Adrenal gland (tissue), 12 donors: ENCODE results near the gene NAALADL2. TPM values are rescaled to one million over a fixed set of nuclear protein-coding genes. Genes with fewer than 3 reads are reported as not detected.

Experiments
- DNase-seq, 7 donors: peaks; one replicate each; pipeline ENCODE4 v3.0.0-alpha.2; 2019 to 2020
- H3K27ac ChIP-seq, 5 donors: fragments of 200-600 bp; sonication (generic) in 4 of 5; 1 replicate in 3 of 5; 2 replicates in 2 of 5; pipeline versions ENCODE4 v1.5.1 to v1.8.0; 2016 to 2020; ENCODE audit warnings: mild to moderate bottlenecking in 1 of 5
- H3K27me3 ChIP-seq: fragments of 200-600 bp; 2 replicates; pipeline ENCODE4 v1.8.0; 2021
- H3K36me3 ChIP-seq, 2 donors: fragments of 200-600 bp; replicated peaks in 1 of 2; 1 replicate in 1 of 2; 2 replicates in 1 of 2; pipeline versions ENCODE4 v1.5.1 to v1.8.0; 2018 to 2022
- H3K4me1 ChIP-seq, 2 donors: fragments of 200-600 bp; replicated peaks in 1 of 2; 1 replicate in 1 of 2; 2 replicates in 1 of 2; pipeline versions ENCODE4 v1.5.1 to v1.8.0; 2018 to 2021
- H3K4me3 ChIP-seq, 4 donors: fragments of 200-600 bp; sonication (generic) in 3 of 4; one replicate each; pipeline ENCODE4 v1.5.1; 2016 to 2018
- H3K9me3 ChIP-seq, 3 donors: fragments of 200-600 bp; sonication (generic) in 1 of 3; replicated peaks in 1 of 3; 1 replicate in 2 of 3; 2 replicates in 1 of 3; pipeline versions ENCODE4 v1.5.1 to v1.8.0; 2016 to 2021
- POLR2A ChIP-seq, 2 donors: fragments of 450-650 bp; IDR thresholded peaks; one replicate each; pipeline ENCODE4 v1.6.1; 2017; ENCODE audit warnings: antibody characterized with exemption in 2 of 2, mild to moderate bottlenecking in 2 of 2, moderate library complexity in 1 of 2
- WGBS, 4 donors: extraction: QIAGEN DNeasy Blood & Tissue Kit in 2 of 4; methylation state at CpG; one replicate each; pipeline versions ENCODE4 v1.1.5 to v1.1.7; 2013 to 2017; 5-methylcytosine and 5-hydroxymethylcytosine counted together
- intact Hi-C, 2 donors: fragments of 100-400 bp; cut with DNase I; formaldehyde crosslinking; loops; one replicate each; pipeline versions ENCODE4 v1.14.1 to v1.15.0; 2022 to 2023
- polyA plus RNA-seq, 3 donors: library from polyadenylated mRNA; stranded (reverse); fragments of 200-250 nt in 2 of 3; fragments of 350-450 nt in 1 of 3; fragmentation: Illumina TruSeq in 1 of 3; extraction: RNeasy Lipid Tissue Mini Kit (QIAGEN cat#74804) in 1 of 3; gene quantifications; one replicate each; pipeline ENCODE4 v1.2.3, GENCODE V29; 2013 to 2014
- total RNA-seq, 9 donors: library from RNA; depleted of rRNA in 4 of 9; stranded (reverse); fragments of >200 nt in 4 of 9; fragments of 120-200 nt in 1 of 9; fragmentation: NEBNext Ultra II Directional in 1 of 9; extraction: Animal tissue kit (Norgen Biotek cat#: 25700) in 1 of 9; gene quantifications; one replicate each; pipeline versions ENCODE4 v1.1.0 to v1.2.4, GENCODE V29; 2013 to 2023
- TF ChIP-seq, protein P1 (sequence below), 6 experiments: fragments of 450-650 bp in 4 of 6; fragments of 200-600 bp in 2 of 6; sonication (generic) in 1 of 6; IDR thresholded peaks; 1 replicate in 5 of 6; 2 replicates in 1 of 6; pipeline versions ENCODE4 v1.5.1 to v1.8.0; 2016 to 2021; ENCODE audit warnings: antibody characterized with exemption in 6 of 6, mild to moderate bottlenecking in 2 of 6, moderate library complexity in 1 of 6
- donor health status: healthy with polysubstance abuse.
- donor health status: Bipolar disorder and iron deficiency.
- donor health status: DM: yes; HTN: yes; CAD: no.
- donor health status: DM: no; HTN: no; CAD: no.
- donor health status: DM: no; HTN: no; CAD: no.
- donor health status: DM: yes; HTN: yes; CAD: no.

Gene NAALADL2
- total and polyA plus RNA-seq, 12 donors, result 0.24 to 7.8 (median 4.8) TPM

DNA sequence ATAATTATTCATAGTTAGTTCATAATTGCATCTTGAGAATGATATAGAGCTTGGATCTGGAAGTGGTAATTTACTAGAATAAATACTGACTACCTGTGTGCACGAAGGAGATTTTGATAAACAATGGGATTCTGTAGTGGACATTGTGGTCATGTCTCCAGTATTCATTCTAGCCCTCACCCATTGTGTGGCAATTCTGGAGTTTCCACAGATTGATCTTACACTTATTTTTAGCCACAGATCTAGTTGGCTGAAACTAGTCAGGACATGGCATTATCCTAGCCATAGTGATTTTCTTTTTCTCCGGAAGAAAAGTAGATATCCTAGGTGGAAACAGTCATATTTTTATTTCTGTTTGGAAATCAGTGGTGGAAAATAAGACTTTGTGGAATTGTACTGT lies 833.1 kb downstream of the NAALADL2 start:
- intact Hi-C loops, result no loop called here
- WGBS, 4 donors, result 70 to 95% (median 90%) methylated on average over 2 of the region's 2 CpGs
- Histone ChIP-seq H3K36me3 (no peaks in the 10 kb centered on the region), H3K27me3 (no peaks in the 10 kb centered on the region), H3K27ac (no peak overlapping the region), H3K4me1 (no peaks in the 10 kb centered on the region), H3K9me3 (no peaks in the 10 kb centered on the region), H3K4me3 (no peak overlapping the region)
- no peak for DNase-seq
- TF ChIP-seq POLR2A (IDR thresholded peaks at IDR 0.05), result no peak

DNA sequence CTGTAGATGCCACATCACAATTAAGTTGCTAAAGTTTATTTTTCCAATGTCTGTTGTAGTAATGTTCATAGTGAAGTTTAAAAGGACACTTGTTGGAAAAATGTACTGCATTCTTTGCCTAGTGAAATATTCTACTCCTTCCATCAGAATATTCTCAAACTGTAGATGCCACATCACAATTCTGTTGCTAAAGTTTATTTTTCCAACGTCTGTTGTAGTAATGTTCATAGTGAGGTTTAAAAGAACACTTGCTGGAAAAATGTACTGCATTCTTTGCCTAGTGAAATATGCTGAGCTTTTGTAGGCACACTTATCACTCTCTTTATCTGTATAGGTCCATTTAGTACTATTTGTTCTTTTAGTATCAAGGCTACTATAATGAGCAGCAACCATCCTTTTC lies 836.1 kb downstream of the NAALADL2 start:
- no peaks in the 10 kb centered on the region for H3K27me3 ChIP-seq
- no peak overlapping the region for H3K4me3 ChIP-seq
- no peak for DNase-seq
- no peaks in the 10 kb centered on the region for H3K36me3 ChIP-seq
- TF ChIP-seq, protein P1, sequence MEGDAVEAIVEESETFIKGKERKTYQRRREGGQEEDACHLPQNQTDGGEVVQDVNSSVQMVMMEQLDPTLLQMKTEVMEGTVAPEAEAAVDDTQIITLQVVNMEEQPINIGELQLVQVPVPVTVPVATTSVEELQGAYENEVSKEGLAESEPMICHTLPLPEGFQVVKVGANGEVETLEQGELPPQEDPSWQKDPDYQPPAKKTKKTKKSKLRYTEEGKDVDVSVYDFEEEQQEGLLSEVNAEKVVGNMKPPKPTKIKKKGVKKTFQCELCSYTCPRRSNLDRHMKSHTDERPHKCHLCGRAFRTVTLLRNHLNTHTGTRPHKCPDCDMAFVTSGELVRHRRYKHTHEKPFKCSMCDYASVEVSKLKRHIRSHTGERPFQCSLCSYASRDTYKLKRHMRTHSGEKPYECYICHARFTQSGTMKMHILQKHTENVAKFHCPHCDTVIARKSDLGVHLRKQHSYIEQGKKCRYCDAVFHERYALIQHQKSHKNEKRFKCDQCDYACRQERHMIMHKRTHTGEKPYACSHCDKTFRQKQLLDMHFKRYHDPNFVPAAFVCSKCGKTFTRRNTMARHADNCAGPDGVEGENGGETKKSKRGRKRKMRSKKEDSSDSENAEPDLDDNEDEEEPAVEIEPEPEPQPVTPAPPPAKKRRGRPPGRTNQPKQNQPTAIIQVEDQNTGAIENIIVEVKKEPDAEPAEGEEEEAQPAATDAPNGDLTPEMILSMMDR (IDR thresholded peaks at IDR 0.05), result no peak
- TF ChIP-seq POLR2A (IDR thresholded peaks at IDR 0.05), result no peak
- no peaks in the 10 kb centered on the region for H3K9me3 ChIP-seq
- WGBS, 4 donors, result 29 to 51% (median 34%) methylated on average over 1 of the region's 1 CpG
- intact Hi-C loops, result no loop called here
- H3K27ac ChIP-seq, result no peak overlapping the region
- no peaks in the 10 kb centered on the region for H3K4me1 ChIP-seq

DNA sequence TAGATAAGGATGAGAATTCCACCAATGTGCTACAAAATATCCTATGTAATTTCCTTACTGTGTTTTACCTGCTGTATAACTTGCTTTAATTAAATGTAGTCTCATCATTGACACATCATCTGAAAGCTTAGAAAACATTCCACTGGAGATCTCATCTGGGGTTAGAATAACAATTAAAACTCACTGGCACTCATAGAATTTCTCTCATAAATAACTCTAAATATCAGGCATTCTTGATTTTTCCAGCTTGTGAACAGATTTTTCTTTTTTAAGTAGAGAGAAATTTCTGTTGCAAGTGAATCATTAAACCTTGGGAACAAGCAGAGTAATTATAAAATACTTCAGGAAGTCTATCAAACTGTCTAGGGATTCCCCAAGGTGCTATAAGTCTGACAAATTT lies 843.8 kb downstream of the NAALADL2 start:
- H3K27ac ChIP-seq, result no peak overlapping the region
- H3K36me3 ChIP-seq, result no peaks in the 10 kb centered on the region
- H3K9me3 ChIP-seq, result no peaks in the 10 kb centered on the region
- TF ChIP-seq, protein P1 (IDR thresholded peaks at IDR 0.05), result no peak
- no peak for TF ChIP-seq POLR2A (IDR thresholded peaks at IDR 0.05)
- H3K27me3 ChIP-seq, result no peaks in the 10 kb centered on the region
- intact Hi-C loops, result no loop called here
- no peak overlapping the region for H3K4me3 ChIP-seq
- no peaks in the 10 kb centered on the region for H3K4me1 ChIP-seq
- no peak for DNase-seq

DNA sequence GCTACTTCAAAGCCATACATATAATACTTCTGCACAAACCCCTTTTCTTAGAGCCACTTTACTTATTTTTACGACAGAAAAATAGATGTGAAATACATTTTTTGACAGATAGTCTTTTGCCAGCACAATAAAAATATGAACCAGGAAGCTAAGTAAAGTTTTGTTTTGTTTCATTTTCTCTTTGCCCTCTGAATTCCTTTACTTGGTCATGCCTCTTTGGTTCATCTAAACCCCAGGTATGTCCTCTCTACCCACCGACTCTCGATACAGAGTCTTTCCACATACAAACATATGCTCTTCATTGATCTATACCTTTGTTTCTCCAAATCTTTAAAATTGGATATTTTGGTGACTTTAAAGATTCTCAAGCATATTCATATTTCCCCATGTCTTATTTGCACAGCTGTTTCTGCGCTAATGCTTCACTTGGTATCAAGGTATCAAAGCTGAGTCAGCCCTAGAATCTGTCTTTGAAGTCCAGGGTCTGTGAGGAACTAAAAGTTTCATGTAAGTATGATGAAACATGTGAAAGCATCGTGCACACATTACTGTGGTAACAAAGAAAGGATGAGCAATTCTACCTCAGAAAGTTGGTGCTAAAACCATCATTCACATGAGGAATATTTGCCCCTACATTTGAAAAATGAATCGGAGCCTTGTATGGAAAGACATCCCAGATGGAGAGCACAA lies 845.4 kb downstream of the NAALADL2 start:
- intact Hi-C loops, result no loop called here

More for the DNA sequence above, 845.4 kb downstream of the NAALADL2 start:
- no peak overlapping the region for H3K27ac ChIP-seq
- no peaks in the 10 kb centered on the region for H3K36me3 ChIP-seq
- no peak for TF ChIP-seq POLR2A (IDR thresholded peaks at IDR 0.05)
- TF ChIP-seq, protein P1 (IDR thresholded peaks at IDR 0.05), result no peak
- DNase-seq, result no peak
- H3K9me3 ChIP-seq, result no peaks in the 10 kb centered on the region
- no peak overlapping the region for H3K4me3 ChIP-seq
- WGBS, 4 donors, result 85 to 91% (median 86%) methylated on average over 6 of the region's 6 CpGs
- no peaks in the 10 kb centered on the region for H3K4me1 ChIP-seq
- no peaks in the 10 kb centered on the region for H3K27me3 ChIP-seq
